HS-5 (cell line): ENCODE measurements around the gene PTPRF.

ENCODE experiments used
- DNase-seq: peaks from one replicate; pipeline ENCODE4 v3.0.0-alpha.2; 2012; ENCODE audit warnings: low read depth

PTPRF gene

DNA sequence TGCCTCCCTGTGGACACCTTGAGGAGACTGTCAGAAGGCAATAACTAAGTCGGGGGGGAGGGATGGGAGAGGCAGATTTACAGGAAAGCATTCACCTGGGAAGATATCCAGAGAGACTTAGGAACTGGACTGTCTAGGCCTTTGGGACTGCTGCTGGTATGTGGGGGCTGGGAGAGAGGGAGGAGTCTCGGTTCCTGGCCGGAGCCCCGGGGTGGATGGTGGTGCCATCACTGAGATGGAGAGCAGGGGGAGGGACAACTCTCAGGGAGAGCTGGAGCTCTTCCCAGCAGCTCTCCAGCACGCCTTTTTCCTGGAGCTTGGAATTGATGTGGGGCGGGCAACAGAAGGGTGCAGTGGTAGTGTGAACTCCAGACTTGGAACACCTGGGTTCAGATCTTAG is 22.1 kb downstream of the PTPRF start:
- no peak for DNase-seq

GRCh38 chr1:43554444-43554992 is 23.8 kb downstream of the PTPRF start:
- no peak for DNase-seq

- DNase-seq: no peak
Measured at GRCh38 chr1:43556782-43557181, 26.1 kb downstream of the PTPRF start.

GRCh38 chr1:43557744-43558245 is 27.1 kb downstream of the PTPRF start:
- no peak for DNase-seq

DNA sequence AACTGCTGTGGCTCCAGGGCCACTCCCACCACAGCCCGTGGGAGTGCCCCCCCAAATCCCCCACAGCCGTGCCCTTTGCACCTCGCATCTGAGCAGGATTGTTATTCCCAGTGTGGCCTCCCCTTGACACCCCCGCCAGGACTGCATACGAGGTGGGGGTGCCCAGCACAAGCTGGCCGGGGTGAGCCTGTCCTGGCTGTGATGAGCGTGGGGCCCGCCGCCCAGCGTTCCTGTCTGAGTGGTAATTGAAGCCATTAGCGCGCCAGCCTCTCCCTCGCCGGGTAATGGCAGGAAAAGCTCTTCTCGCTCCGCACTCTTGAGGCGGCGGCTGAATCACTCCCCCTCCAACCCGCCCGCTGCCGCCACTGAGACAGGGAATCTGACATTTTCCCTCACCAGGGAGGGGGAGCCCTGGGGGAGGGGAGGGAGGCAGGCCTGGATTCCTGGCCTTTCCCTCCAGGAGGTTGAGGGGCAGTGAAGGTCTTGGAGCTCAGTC is 27.7 kb downstream of the PTPRF start:
- no peak for DNase-seq

- DNase-seq: no peak
Measured at GRCh38 chr1:43559714-43560113, 29.0 kb downstream of the PTPRF start.

- no peak for DNase-seq
Measured at GRCh38 chr1:43560286-43560685, 29.6 kb downstream of the PTPRF start.

- no peak for DNase-seq
Measured at GRCh38 chr1:43563876-43564539, 33.3 kb downstream of the PTPRF start.

- no peak for DNase-seq
Measured at GRCh38 chr1:43564551-43565348, 34.1 kb downstream of the PTPRF start.

- DNase-seq: no peak
Measured at GRCh38 chr1:43565600-43566360, 35.1 kb downstream of the PTPRF start.

DNA sequence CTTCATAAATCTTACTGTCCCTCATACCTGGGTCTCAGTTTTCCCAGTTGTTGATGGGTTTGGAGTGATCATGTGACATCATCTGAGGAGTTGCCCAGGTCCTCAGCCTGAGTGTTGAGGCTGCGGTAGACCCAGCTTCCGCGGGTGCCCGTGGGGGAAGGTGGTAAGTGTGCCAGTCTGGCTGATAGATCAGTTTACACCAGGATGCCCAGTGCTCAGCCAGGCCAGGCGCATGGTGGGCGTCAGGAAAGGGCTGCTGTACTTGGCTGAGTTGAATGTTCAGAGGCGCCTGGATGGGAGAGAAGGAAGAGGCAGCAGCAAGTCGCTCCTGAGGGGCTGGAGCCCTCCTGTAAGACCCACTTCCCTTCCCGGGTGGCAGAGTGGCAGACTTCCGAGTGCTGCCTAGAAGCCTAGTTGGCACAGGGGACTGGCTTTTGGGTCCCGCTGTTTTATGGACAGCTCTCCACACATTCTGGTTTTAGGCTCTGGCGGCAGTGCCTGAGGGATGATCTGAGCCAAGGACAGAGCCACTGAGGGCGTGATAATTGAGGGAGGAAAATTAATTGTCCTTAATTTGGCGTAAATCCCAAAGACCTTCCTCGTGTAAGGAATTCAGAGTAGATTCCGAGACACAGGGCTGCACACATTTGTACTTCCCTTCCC is 35.8 kb downstream of the PTPRF start:
- DNase-seq: no peak

- no peak for DNase-seq
Measured at GRCh38 chr1:43569175-43569574, 38.5 kb downstream of the PTPRF start.

DNA sequence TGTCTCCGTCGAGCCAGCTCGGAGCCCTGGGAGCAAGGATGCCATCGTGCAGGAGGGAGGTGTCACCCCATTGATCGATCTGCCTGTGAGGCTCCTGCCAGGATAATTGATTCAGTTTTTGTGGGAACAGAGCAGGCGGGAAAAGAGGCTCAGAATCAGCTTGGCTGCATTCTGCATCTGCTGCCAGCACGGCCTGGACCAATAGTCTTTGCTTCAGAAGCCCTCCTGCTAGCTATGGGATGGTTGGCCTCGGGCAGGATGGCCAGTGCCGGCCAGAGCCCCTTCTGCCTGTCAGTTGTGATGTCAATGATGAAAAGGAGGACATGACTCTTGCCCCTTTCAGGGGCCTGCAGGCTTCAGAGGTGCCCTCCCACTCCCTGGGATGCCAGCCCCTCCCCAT is 39.6 kb downstream of the PTPRF start:
- DNase-seq: no peak

GRCh38 chr1:43570715-43571114 is 40.0 kb downstream of the PTPRF start:
- DNase-seq: no peak

DNA sequence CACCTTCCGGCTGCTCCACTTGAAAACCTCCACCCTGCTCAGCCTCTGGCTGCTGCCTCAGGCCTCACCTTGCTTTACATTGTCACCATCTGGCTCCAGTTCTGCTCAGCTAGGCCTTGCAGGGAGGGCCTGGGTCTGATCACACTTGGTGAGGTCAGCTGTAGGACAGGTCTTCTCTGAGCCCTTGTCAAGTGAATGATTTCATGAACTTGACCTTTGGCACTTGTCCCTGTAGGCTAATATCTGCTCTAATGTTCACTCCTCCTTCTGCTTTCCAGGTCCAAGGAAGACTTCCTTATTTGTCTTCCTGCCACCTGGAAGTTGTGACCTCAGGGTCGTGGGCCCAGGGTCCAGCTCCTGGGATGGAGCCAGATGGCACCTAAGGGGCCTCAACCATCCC is 41.4 kb downstream of the PTPRF start:
- no peak for DNase-seq

GRCh38 chr1:43572538-43572937 is 41.9 kb downstream of the PTPRF start:
- no peak for DNase-seq

DNA sequence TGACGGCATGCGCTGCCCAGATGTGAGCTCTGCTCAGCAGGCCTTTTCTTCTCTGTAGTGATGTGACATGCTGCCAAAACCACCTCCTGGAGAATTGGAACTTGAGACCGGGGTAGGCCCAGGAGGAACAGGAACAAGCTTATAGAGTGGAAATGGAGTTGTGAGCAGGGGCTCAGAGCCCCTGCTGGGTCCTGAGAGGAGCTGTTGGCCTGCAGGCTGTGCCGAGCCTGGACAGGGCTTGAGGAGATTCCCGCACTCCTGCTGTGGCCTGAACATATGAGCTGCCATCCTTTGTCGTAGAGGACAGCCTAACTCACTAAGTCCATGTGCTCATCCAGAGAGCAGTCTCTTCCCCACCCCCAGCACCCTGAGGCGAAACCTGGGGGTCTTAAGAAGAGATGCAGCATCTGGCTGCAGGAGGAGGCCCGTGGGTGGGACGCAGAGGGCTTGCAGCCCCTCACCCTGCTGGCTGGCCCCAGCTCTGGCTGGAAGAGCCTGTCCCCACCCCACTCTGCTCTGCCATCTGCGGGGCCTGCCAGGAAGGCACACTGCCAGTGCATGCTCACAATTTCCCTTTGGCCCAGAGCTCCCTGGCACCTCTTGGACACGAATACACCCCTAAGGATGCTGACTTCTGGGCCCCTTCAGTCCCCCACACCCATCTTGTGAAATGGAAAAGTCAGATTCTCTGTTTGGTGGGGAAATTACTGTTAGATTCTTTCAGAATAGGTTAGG is 42.5 kb downstream of the PTPRF start:
- no peak for DNase-seq

GRCh38 chr1:43576521-43576920 is 45.8 kb downstream of the PTPRF start:
- DNase-seq: no peak

DNA sequence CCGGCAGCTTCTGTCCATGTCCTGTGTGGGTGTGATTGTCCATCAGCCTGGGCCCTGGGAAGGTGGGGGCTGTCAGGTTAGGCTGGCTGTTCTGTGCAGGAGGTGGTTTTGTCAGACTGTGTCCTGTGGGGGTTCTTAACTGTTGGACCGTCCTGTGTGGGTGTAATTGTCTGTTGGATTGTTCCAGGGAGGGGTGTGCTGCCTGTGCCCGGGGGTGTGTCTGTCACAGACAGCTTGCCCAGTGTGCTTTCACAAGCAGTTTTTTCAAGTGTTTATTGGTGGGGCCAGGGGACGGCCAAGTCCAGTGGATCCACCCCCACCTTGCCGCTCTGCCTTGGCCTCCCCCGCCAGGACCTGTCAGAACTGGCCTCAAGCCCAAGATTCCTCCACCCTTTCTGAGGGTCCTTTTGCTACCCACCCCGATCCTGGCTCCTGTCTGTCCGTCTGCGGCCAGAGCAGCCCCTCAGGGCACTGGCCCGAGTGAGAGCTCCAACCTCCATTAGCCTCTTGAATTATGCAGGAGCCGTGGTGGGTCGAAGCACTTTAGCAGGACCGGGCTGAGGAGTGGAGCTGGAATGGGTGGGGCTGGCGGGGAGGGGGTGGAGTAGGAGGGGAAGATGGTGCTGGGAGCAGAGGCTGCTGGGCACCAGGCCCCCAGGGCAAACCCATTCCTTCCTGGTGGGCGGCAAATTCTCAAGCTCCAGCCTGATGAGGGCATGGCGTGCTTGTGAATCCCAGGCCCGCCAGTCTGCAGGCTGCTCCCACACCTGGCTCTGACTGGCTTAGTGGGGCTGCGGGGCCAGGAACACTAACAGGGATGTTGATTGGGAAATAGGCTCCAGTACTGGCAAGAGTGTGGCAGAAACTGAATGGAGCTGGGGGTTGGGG is 47.2 kb downstream of the PTPRF start:
- no peak for DNase-seq

DNA sequence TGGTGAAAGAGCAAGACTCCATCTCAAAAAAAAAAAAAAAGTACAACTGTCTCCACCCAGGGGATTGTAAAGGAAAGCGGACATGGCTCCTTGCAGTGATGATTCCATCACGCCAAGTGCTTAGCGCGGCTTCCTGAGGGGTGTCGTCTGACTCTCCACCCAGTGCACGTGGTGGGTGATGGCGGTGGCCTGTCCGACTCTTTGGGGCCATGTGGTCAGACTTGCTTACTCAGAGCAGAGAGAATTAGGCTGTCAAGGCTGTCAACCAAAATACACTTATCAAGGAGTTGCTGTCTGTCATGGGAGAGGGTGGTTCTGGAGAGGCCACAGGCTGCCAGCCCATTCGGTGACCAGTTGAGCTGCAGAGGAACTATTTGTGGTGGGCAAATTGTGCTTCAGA is 49.4 kb downstream of the PTPRF start:
- no peak for DNase-seq
